ENCODE results near the gene FBXL17. TPM values are rescaled to one million over a fixed set of nuclear protein-coding genes. Genes with fewer than 3 reads are reported as not detected.

The FBXL17 gene
- total and polyA plus RNA-seq, 2 of the 4 experiments (the other 2 are of a cell fraction), result 3.9 to 8.1 TPM

GRCh38 chr5:108143581-108143980 lies 238.3 kb downstream of the FBXL17 start:
- H3K14ac ChIP-seq (replicated peaks; ENCODE audit: low read depth, low read length), result no peak overlapping the region
- H2BK20ac ChIP-seq (ENCODE audit: low read depth, low read length), result no peak overlapping the region
- no peaks in the 10 kb centered on the region for H3K79me1 ChIP-seq (ENCODE audit: low read depth in 1 of 2, low read length in 2 of 2)
- H2BK5ac ChIP-seq (ENCODE audit: low read depth, low read length, poor library complexity, severe bottlenecking), result no peak overlapping the region
- POLR2A ChIA-PET (ENCODE audit: unreplicated experiment), result no interaction called here
- no peak overlapping the region for H3K4me3 ChIP-seq (ENCODE audit: insufficient read depth, low read depth, low read length)
- intact Hi-C loops (cut with micrococcal nuclease) (no loop called here), in situ Hi-C loops (cut with MboI; ENCODE audit: low sequenced_read_pairs) (no loop called here), dilution Hi-C loops (cut with HindIII; ENCODE audit: low sequenced_read_pairs, unreplicated experiment) (no loop called here)
- H3K27me3 ChIP-seq (ENCODE audit: control insufficient read depth, insufficient read depth, low read length), result no peaks in the 10 kb centered on the region
- ATAC-seq (ENCODE audit: low read depth), result peak; percentile 21; the same call in 1 of the 2 replicates
- no peak overlapping the region for H4K8ac ChIP-seq (ENCODE audit: low read depth in 2 of 2, low read length in 2 of 2)
- no peak overlapping the region for H4K5ac ChIP-seq (ENCODE audit: low read depth, low read length)
- no peak overlapping the region for H3K4me2 ChIP-seq (ENCODE audit: low read depth, low read length)
- H3K18ac ChIP-seq (ENCODE audit: low read depth, low read length), result no peak overlapping the region
- no peaks in the 10 kb centered on the region for H4K20me1 ChIP-seq (ENCODE audit: insufficient read depth, low read length)
- H4K91ac ChIP-seq (ENCODE audit: insufficient read depth, low read depth, low read length), result no peak overlapping the region
- H3K4ac ChIP-seq (ENCODE audit: low read depth, low read length), result no peak overlapping the region
- no TSS peak for BruUV-seq (replicated peaks)
- H3K4me1 ChIP-seq (ENCODE audit: control insufficient read depth, insufficient read depth, low read length), result no peaks in the 10 kb centered on the region
- H3K56ac ChIP-seq (ENCODE audit: extremely low read depth, insufficient read depth, low read length), result no peak overlapping the region
- CTCF ChIA-PET, result interaction anchor here (0.6 kb wide), 1 partner anchor 14 kb away, joined by 3 read pairs; no protein-coding TSS in a partner anchor
- peak; percentile 67 for DNase-seq
- no peak overlapping the region for H3K9ac ChIP-seq (ENCODE audit: low read depth, low read length)
- no peak overlapping the region for H2AK9ac ChIP-seq (replicated peaks; ENCODE audit: low read depth, low read length, poor library complexity)
- H2AK5ac ChIP-seq (ENCODE audit: low read depth, low read length), result no peak overlapping the region
- H3K9me3 ChIP-seq (ENCODE audit: control insufficient read depth, insufficient read depth, low read length), result no peaks in the 10 kb centered on the region
- no peak overlapping the region for H2BK120ac ChIP-seq (ENCODE audit: low read depth, low read length)
- no peak overlapping the region for H3K23ac ChIP-seq (ENCODE audit: low read depth, low read length)
- no peak overlapping the region for H2BK15ac ChIP-seq (ENCODE audit: low read depth, low read length)
- TF ChIP-seq RAD21 (IDR thresholded peaks at IDR 0.05; ENCODE audit: low read length) (no peak), SMC3 (IDR thresholded peaks at IDR 0.05; ENCODE audit: low read depth, low read length) (no peak), CTCF (conservative IDR thresholded peaks at IDR 0.05; ENCODE audit: low read depth, low read length) (no peak), MAZ (IDR thresholded peaks at IDR 0.05; ENCODE audit: borderline replicate concordance, low read depth, low read length) (no peak), FOS (IDR thresholded peaks at IDR 0.05; ENCODE audit: low read depth, low read length) (no peak), RFX5 (IDR thresholded peaks at IDR 0.05; ENCODE audit: low read depth, low read length) (no peak), RCOR1 (IDR thresholded peaks at IDR 0.05; ENCODE audit: insufficient replicate concordance, low read length) (no peak), MXI1 (IDR thresholded peaks at IDR 0.05; ENCODE audit: borderline replicate concordance, low read depth, low read length) (no peak)
- TF ChIP-seq, protein P1, sequence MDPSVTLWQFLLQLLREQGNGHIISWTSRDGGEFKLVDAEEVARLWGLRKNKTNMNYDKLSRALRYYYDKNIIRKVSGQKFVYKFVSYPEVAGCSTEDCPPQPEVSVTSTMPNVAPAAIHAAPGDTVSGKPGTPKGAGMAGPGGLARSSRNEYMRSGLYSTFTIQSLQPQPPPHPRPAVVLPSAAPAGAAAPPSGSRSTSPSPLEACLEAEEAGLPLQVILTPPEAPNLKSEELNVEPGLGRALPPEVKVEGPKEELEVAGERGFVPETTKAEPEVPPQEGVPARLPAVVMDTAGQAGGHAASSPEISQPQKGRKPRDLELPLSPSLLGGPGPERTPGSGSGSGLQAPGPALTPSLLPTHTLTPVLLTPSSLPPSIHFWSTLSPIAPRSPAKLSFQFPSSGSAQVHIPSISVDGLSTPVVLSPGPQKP (IDR thresholded peaks at IDR 0.05; ENCODE audit: borderline replicate concordance, low read depth, low read length), result no peak
- TF ChIP-seq, protein P2, sequence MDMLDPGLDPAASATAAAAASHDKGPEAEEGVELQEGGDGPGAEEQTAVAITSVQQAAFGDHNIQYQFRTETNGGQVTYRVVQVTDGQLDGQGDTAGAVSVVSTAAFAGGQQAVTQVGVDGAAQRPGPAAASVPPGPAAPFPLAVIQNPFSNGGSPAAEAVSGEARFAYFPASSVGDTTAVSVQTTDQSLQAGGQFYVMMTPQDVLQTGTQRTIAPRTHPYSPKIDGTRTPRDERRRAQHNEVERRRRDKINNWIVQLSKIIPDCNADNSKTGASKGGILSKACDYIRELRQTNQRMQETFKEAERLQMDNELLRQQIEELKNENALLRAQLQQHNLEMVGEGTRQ (IDR thresholded peaks at IDR 0.05; ENCODE audit: low read depth, low read length), result no peak
- no peaks in the 10 kb centered on the region for H3K36me3 ChIP-seq (ENCODE audit: control insufficient read depth, insufficient read depth, low read length)
- no peak overlapping the region for H2AFZ ChIP-seq (replicated peaks; ENCODE audit: low read length, poor library complexity)
- no peaks in the 10 kb centered on the region for H3K9me1 ChIP-seq (ENCODE audit: insufficient read depth, low read length)
- H3K27ac ChIP-seq (ENCODE audit: insufficient read depth, low read length), result no peak overlapping the region

Measured in IMR-90 (cell line).